GM12801 (cell line): ENCODE results near the gene MYZAP.

Experiments
- TF ChIP-seq, protein P1 (sequence below): IDR thresholded peaks from one replicate; pipeline ENCODE4 v1.5.1; 2011; ENCODE audit warnings: control low read depth; ENCODE audit not compliant: insufficient read length; ENCODE audit errors: extremely low read depth

The MYZAP gene

DNA sequence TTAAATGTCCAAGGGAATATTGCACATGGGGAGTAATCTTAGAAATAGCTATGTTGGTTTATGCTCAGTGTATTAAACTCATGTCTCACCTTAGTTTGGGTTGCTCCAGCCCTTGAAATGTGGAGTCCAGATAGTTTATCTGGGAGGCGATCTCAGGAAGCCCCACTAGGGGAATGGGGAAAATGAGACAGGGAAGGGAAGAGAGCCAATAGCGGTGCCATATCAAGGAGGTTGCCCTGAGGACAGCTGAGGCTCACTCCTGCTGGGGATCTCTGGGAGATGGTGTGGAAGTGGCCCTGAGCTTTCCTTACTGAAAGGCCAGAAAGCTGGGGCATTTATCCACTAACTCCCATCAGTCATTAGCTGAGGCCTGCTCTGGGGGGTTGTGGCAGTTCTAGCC lies 71.6 kb downstream of the MYZAP start:
- TF ChIP-seq, protein P1, sequence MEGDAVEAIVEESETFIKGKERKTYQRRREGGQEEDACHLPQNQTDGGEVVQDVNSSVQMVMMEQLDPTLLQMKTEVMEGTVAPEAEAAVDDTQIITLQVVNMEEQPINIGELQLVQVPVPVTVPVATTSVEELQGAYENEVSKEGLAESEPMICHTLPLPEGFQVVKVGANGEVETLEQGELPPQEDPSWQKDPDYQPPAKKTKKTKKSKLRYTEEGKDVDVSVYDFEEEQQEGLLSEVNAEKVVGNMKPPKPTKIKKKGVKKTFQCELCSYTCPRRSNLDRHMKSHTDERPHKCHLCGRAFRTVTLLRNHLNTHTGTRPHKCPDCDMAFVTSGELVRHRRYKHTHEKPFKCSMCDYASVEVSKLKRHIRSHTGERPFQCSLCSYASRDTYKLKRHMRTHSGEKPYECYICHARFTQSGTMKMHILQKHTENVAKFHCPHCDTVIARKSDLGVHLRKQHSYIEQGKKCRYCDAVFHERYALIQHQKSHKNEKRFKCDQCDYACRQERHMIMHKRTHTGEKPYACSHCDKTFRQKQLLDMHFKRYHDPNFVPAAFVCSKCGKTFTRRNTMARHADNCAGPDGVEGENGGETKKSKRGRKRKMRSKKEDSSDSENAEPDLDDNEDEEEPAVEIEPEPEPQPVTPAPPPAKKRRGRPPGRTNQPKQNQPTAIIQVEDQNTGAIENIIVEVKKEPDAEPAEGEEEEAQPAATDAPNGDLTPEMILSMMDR: no peak

DNA sequence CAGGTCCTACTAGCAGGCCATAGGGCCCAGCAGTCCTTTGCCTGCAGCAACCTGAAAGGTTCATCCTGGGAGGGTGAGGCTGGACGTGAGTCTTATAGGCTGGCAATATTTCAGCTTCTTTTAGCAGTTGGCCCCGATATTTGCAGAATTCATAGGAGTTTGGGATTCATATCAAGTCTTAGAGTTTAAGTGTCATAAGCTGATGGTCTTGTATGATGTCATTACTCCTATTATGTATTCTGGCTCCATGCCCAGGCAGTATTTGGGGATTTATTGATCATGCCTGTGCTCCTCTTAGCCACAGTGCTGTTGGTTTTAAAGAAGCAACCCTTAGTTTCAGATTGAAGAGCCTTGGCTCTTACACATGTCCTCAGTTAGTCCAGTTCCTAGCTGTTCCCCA lies 73.5 kb downstream of the MYZAP start:
- TF ChIP-seq, protein P1: no peak

DNA sequence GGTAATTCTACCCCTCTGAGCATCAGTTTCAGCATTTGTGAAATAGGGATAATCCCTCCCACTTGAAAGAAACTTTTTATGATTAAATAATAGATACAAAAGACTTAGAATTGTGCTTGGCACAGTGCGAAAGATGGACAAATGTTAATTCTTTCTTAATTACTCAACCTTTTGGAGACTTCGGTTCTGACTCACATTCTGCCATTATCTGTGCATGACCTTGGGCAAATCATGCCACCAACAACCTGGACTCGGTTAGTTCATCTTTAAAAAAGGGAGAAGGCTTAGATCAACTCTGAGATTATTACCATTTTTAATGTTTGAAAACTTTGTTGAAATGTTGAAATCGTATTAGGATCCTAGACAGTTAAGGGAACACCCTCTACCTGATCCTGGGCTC lies 74.2 kb downstream of the MYZAP start:
- TF ChIP-seq, protein P1: no peak

DNA sequence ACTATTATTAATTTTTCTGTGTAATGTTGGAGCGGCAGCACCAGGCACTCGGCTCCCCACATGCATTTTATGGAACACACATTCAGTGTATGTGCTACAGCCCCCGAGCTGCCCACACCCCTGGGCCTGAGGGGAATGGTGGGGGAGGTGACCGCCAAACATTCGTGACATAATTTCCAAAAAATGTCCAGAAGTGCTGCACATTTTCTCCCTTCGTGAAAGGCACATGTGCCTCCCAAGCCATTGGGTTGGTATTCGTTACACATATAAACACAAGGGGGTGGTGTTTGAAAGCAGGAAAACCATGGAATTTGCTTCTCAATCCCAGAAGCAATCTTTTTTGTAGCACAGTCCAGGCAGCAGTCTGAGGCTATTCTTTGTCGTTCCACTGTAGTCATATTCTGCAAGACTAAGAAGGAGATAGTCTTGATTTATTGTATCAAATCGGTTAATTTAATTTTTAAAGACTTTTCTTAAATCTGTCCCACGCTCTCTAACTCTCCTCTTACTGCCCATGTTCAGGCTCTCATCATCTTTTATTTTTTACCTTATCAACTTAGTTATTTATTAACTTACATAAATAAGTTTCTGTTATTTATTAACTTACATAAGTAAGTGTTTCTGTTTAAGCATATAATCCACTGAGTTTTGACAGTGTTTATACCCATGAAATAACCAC lies 75.6 kb downstream of the MYZAP start:
- TF ChIP-seq, protein P1: no peak

DNA sequence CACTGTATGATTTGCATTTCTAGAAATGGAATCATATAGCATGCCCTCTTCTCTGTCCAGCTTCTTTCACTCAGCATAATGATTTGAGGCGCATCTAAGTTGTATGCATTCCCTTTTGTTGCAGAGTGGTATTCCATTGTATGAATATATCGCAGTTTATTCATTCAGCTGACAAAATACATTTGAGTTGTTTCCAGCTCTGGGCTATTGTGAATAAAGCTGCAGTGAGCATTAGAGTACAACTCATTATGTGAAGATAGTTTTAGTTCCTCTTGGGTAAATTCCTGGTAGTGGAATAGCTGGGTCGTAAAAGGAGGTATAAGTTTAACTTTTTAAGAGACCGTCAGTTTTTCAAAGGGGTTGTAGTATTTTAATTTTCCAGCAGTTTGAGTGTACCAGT lies 76.3 kb downstream of the MYZAP start:
- TF ChIP-seq, protein P1: no peak

DNA sequence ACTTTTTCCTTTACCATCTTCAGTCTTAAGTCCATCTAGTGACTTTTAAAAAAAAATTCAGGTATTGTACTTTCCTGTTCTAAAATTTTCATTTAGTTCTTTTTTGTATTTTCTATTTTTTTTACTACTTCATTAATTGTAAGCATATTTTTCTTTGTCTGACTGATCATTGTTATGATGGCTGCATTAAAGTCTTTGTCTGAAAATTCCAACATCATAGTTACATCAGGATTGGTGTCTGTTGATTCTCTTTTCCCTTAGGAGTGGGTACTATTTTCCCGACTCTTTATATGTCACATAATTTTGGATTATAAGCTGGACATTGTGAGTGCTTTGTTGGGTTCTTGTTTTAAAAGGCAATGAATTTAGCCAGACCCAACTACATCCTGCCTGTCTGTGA lies 79.9 kb downstream of the MYZAP start:
- TF ChIP-seq, protein P1: no peak

DNA sequence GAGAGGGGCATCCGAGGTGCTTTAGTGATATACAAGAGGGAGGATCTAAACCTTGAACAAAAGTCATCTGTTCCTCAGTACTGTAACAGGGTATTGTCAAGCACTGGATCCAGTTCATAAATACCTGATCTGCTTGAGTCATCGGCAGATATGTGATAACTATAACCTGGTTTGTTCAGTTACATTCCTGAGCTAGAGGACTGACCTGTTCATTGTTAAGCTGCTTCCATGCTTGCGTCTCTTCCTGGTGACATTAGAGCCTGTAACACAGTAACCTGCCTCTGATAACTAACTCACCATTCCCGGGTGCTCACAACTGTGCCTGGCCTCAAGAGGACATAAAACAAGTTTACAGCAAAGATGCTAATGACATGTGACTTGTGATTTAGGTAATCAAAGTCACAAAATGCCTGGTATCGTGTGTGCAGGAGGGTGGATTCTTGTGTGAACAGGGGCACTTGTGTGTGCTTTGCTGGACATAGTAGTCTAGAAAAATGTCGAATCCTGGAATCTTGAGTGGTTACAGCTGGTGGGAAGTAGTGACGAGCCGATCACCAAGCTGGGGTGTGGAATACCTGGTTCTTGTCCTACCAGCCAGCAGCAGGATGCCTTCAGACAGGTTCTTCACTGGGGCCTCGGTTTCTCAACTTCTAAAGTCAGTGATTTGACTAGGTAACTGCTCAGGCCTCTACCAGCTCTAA lies 83.9 kb downstream of the MYZAP start:
- TF ChIP-seq, protein P1: no peak
